ENCODE measurements around the gene GRID2. TPM values are rescaled to one million over a fixed set of nuclear protein-coding genes. Genes with fewer than 3 reads are reported as not detected.

GRID2 gene
- total RNA-seq, 1 donor = not detected

- Histone ChIP-seq H3K36me3 (ENCODE audit: insufficient read depth, low read length) (no peaks in the 10 kb centered on the region), H3K27ac (ENCODE audit: low read depth, low read length) (no peak overlapping the region), H4K20me1 (ENCODE audit: insufficient read depth, low read length) (no peaks in the 10 kb centered on the region), H2AFZ (ENCODE audit: low read length) (no peak overlapping the region), H3K79me2 (ENCODE audit: insufficient read depth, low read length) (no peaks in the 10 kb centered on the region), H3K4me2 (ENCODE audit: insufficient read depth, low read length) (no peak overlapping the region), H3K4me1 (ENCODE audit: insufficient read depth, low read length) (no peaks in the 10 kb centered on the region), H3K27me3 (ENCODE audit: insufficient read depth, low read length) (no peaks in the 10 kb centered on the region), H3K9me3 (ENCODE audit: low read depth, low read length) (no peaks in the 10 kb centered on the region), H3K4me3 (ENCODE audit: insufficient read depth, low read length) (no peak overlapping the region)
- no peak for DNase-seq (ENCODE audit: insufficient read length, low spot score, missing footprints)
- no peak for TF ChIP-seq CTCF (IDR thresholded peaks at IDR 0.05; ENCODE audit: extremely low read depth, low read depth, low read length)
Measured at GRCh38 chr4:93317057-93317456, 1013.3 kb downstream of the GRID2 start.

- Histone ChIP-seq H4K20me1 (ENCODE audit: insufficient read depth, low read length) (no peaks in the 10 kb centered on the region), H3K4me3 (ENCODE audit: insufficient read depth, low read length) (no peak overlapping the region), H3K27ac (ENCODE audit: low read depth, low read length) (no peak overlapping the region), H3K4me1 (ENCODE audit: insufficient read depth, low read length) (no peaks in the 10 kb centered on the region), H3K79me2 (ENCODE audit: insufficient read depth, low read length) (no peaks in the 10 kb centered on the region), H3K9me3 (ENCODE audit: low read depth, low read length) (no peaks in the 10 kb centered on the region), H2AFZ (ENCODE audit: low read length) (no peak overlapping the region), H3K4me2 (ENCODE audit: insufficient read depth, low read length) (no peak overlapping the region), H3K36me3 (ENCODE audit: insufficient read depth, low read length) (no peaks in the 10 kb centered on the region), H3K27me3 (ENCODE audit: insufficient read depth, low read length) (no peaks in the 10 kb centered on the region)
- no peak for DNase-seq (ENCODE audit: insufficient read length, low spot score, missing footprints)
- no peak for TF ChIP-seq CTCF (IDR thresholded peaks at IDR 0.05; ENCODE audit: extremely low read depth, low read depth, low read length)
Measured at GRCh38 chr4:93317561-93317960, 1013.8 kb downstream of the GRID2 start.

- H3K9me3 ChIP-seq (ENCODE audit: low read depth, low read length) = no peaks in the 10 kb centered on the region
- H4K20me1 ChIP-seq (ENCODE audit: insufficient read depth, low read length) = no peaks in the 10 kb centered on the region
- no peak overlapping the region for H3K4me3 ChIP-seq (ENCODE audit: insufficient read depth, low read length)
- no peak overlapping the region for H2AFZ ChIP-seq (ENCODE audit: low read length)
- no peak overlapping the region for H3K27ac ChIP-seq (ENCODE audit: low read depth, low read length)
- no peaks in the 10 kb centered on the region for H3K4me1 ChIP-seq (ENCODE audit: insufficient read depth, low read length)
- no peaks in the 10 kb centered on the region for H3K79me2 ChIP-seq (ENCODE audit: insufficient read depth, low read length)
- H3K27me3 ChIP-seq (ENCODE audit: insufficient read depth, low read length) = no peaks in the 10 kb centered on the region
- H3K36me3 ChIP-seq (ENCODE audit: insufficient read depth, low read length) = no peaks in the 10 kb centered on the region
- no peak for DNase-seq (ENCODE audit: insufficient read length, low spot score, missing footprints)
- no peak for TF ChIP-seq CTCF (IDR thresholded peaks at IDR 0.05; ENCODE audit: extremely low read depth, low read depth, low read length)
- H3K4me2 ChIP-seq (ENCODE audit: insufficient read depth, low read length) = no peak overlapping the region
Measured at GRCh38 chr4:93319041-93319440, 1015.3 kb downstream of the GRID2 start.

GRCh38 chr4:93320356-93320755, 1016.6 kb downstream of the GRID2 start:
- no peak overlapping the region for H3K4me3 ChIP-seq (ENCODE audit: insufficient read depth, low read length)
- H3K27ac ChIP-seq (ENCODE audit: low read depth, low read length) = no peak overlapping the region
- no peaks in the 10 kb centered on the region for H3K79me2 ChIP-seq (ENCODE audit: insufficient read depth, low read length)
- no peaks in the 10 kb centered on the region for H3K27me3 ChIP-seq (ENCODE audit: insufficient read depth, low read length)
- no peaks in the 10 kb centered on the region for H3K36me3 ChIP-seq (ENCODE audit: insufficient read depth, low read length)
- H2AFZ ChIP-seq (ENCODE audit: low read length) = no peak overlapping the region
- H4K20me1 ChIP-seq (ENCODE audit: insufficient read depth, low read length) = no peaks in the 10 kb centered on the region
- TF ChIP-seq CTCF (IDR thresholded peaks at IDR 0.05; ENCODE audit: extremely low read depth, low read depth, low read length) = no peak
- H3K4me1 ChIP-seq (ENCODE audit: insufficient read depth, low read length) = no peaks in the 10 kb centered on the region
- DNase-seq (ENCODE audit: insufficient read length, low spot score, missing footprints) = no peak
- no peaks in the 10 kb centered on the region for H3K9me3 ChIP-seq (ENCODE audit: low read depth, low read length)
- H3K4me2 ChIP-seq (ENCODE audit: insufficient read depth, low read length) = no peak overlapping the region
